NT2/D1 (cell line): ENCODE results near the gene KCNK15.

ENCODE experiments used
- SUZ12 ChIP-seq: IDR thresholded peaks from 2 replicates; pipeline ENCODE4 v1.6.1; 2011; ENCODE audit not compliant: insufficient read length, insufficient read depth; ENCODE audit errors: extremely low read depth
- ZNF274 ChIP-seq: IDR thresholded peaks from 2 replicates; pipeline ENCODE4 v1.6.1; 2011; ENCODE audit warnings: mild to moderate bottlenecking, low read depth, low read length

DNA sequence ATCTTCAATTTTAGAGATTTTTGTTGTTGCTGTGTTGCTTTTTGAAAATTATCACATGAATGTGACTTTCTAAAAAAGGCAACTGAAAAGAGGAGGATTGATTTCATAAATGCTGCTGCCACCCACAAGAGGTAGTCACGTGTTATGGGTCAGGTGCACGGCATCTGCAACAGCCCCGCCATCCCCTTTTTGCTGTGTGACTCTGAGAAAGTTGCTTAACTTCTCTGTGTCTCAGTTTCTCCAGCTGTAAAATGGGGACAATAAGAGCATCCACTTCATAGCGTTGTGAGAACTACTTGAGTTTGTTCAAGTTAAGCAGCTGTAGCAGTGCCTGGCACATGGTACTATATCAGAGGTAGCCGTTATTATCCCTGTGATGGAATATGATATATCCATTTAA is 19.8 kb upstream of the KCNK15 start:
- TF ChIP-seq SUZ12 (no peak), ZNF274 (no peak)
